HG03045 (cell line): ENCODE data around the gene ME3.

Source experiments
- ATAC-seq: cut with Tn5 transposase; IDR thresholded peaks from one replicate; pipeline ENCODE4 v1.9.1; 2021; ENCODE audit warnings: mild to moderate bottlenecking, moderate library complexity; ENCODE audit not compliant: unreplicated experiment

Gene ME3

DNA sequence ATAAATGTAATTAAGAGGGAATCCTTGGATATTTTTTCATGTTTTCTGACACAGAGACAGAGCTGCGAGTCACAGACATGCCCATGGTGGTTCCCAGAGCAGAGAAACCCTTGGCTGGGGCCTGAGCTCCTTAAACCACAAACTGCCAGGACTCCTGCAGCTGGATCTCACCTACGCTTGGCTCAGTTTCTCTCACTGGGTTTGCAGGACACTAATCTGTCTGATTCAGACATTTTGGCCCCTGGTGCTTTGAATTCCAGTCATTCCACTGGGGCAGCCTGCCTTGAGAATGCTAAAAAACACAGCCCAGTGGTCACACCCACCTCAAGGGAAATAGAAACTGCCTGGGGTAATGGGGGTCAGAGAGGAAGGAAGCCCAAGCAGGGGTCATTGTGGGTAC is 175.1 kb downstream of the ME3 start:
- ATAC-seq, result no peak

DNA sequence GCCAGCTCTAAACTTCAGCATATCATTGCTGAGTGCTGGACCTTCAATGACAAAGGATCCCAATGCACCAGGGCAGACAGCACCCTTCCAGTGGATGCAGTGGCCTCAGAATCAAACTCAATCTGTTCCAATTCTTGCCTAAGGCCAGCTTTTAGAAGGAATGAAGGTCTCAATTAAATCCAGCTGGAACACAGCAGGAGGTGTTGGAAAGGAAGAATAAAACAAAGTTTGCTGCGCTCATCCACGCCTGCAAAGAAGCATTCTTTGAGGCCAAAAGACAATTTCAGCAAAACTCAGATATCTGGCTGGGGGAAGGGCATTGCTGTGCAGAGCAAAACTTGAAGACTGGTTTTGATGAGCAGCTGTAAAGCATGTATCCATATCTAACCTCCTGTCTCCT is 177.1 kb downstream of the ME3 start:
- ATAC-seq, result no peak

GRCh38 chr11:86492370-86493010 is 179.9 kb downstream of the ME3 start:
- no peak for ATAC-seq

DNA sequence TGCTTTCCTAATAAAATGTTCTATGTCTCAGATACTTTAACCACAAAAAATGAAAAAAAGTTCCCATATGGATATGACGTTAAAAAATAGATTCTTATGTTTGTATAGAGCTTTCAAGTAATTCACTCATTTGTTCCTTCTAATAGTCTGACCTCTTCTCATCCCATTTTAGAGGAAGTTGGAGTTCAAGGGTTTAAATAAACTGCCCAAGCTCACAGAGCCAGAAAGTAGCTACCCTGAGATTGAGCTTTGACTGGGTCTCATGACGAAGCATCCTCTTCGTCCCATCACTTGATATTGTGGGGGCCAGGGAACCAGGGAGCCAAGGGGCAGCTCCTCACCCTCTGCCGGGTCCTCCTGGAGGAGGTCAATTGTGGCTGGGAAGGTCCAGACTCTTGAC is 181.4 kb downstream of the ME3 start:
- no peak for ATAC-seq

DNA sequence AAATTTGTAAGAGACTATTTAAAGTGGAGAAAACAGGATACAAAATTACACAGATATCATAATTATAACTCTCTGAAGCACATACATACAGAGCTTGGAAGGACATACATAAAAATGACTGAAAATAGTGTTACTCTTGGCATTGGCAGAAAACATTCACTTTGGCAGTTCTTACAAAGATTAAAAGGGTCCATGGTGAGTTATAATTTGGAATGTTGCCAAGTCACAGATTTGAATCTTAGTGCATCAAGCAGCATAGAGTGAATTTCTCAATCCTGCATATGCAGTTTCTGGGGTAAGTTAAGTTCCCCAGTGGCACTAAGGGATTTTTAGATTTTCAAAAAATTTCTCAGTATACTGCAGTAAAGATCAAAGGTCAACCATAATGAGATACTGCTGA is 181.8 kb downstream of the ME3 start:
- no peak for ATAC-seq

DNA sequence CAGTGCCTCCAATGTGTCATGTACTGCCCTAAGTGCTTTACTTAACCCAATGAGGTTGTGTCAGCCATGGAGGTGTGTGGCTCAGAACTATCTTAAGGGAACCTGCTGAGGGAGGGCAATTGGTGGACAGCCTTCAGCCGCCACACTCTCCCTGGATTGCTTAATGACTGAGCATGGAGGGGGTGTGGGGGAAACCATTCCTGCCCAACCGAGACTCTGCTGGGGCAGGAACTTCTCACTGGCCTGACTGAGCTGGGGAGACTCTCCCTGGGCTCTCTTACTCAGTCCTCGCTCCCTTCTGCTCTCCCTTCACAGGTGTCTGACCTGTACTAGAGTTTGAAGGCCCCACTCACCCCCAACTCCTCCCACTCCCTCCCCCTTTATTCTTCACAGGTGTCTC is 183.0 kb downstream of the ME3 start:
- no peak for ATAC-seq

DNA sequence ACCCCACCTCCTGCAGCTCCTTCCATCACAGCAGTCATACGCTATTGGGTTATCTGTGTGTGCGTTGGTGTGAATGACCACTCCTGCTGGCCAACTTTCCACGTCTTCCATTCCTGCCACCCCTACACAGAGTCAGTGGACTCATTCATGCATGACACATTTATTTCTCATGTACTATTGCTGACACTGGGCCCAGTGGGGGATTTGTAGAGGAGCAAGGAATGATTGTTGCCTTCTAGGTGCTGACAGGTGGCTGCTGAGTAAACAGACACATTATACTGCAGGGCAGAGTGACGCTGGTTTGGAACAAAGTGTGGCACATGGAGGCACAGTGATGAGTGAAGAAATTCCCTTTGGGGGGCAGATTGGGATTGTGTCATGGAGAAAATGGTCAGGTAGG is 183.9 kb downstream of the ME3 start:
- ATAC-seq, result no peak

DNA sequence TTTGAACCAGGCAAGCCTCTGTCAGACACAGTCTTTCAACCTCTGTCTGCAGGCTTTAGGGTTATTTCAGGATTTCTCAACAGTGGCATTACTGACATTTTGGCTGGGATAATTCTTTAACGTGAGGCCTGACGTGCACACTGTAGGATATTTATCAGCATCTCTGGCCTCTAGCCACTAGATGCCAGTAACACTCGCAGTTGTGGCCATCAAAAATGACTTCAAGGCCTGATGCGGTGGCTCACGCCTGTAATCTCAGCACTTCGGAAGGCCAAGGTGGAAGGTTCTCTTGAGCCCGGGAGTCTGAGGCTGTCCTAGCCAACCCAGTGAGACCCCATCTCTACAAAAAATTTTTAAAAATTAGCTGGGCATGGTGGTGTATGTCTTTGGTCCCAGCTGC is 184.7 kb downstream of the ME3 start:
- no peak for ATAC-seq

DNA sequence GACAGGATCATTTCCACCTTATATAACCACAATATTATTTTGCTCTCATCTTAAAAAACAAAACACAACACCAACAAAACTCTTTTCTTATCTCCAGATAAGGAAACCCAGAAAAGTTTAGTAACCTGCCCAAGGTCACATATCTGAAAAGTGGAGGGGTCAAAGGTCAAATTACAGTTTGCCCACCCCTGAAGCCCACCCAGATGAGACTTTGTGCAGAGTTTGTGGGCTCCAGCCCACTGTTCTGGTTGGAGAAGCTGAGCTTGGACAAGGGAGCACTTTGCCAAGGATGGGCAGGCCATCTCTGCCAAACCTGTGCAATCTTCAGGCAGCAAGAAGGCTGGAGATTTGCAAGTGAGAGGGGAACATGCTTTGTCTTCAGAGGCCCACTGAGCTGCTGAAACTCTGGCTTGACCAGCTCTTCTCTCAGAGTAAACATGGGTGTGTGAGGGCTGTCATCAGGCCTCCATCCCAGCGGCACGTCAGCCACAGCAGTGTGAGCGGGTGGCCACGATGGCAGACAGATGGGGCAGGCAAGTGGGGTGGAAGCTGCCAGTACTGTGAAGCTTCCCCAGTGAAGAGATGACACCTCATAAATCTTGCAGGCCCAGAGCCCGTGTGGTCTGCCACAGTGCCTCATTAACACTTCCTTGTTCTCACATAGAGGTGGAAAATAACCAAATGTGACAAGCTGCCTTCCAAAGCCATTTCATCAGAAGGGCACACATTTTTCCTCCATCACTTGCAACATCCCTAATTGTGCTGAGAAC is 186.0 kb downstream of the ME3 start:
- ATAC-seq, result no peak

DNA sequence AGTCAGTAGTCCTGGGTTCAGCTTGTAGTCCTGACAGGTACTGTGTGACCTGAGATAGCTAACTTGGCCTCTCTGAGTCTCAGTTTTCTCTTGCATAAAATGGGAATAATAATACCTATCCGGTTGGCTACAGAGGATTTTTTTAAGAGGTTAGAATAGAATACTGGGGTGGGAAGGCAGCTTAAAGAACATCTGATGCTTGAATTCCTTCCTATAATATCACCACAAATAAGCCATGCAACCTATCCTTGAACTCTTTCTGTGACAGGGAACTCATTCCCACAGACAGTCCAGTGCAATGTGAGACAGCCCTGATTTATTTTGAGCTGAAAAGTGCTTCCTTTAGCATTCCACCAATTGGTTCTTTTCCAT is 187.6 kb downstream of the ME3 start:
- ATAC-seq, result no peak

GRCh38 chr11:86483940-86484794 is 188.2 kb downstream of the ME3 start:
- ATAC-seq, result no peak

DNA sequence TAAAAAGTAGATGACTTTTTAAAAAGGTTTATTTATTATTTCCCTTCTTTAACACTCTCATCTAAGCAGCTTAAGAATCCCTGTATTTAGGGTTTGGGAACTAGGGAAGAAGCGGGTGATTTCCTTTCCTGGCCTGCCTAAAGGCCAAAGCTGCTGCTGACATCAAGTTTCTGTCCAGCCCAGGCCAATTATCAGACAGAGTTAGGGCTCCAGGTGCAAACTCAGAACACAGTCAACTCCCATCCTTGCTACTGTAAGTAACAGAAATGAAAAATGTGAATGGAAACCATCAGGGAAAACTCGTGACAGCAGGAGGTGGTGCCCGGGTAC is 188.8 kb downstream of the ME3 start:
- no peak for ATAC-seq

DNA sequence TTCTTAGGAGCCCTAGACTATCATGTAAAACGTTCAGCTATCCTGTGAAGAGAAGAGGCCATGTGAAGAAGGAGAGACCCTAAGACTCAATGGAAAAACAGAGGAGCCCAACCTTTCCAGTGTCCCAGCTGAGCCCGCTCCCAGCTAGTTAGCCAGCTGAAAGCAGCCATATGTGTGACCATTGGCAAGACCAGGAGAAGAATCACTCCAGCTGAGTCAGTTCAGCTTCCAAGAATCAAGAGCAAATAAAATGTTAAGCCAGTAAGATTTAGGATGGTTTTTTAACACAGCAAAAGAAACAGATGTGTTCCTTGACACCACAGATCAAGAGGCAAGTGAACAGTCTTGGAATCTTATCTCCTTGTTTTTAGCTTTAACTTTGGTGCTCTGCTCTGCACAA is 189.7 kb downstream of the ME3 start:
- no peak for ATAC-seq

GRCh38 chr11:86481399-86481798 is 191.0 kb downstream of the ME3 start:
- ATAC-seq, result no peak

DNA sequence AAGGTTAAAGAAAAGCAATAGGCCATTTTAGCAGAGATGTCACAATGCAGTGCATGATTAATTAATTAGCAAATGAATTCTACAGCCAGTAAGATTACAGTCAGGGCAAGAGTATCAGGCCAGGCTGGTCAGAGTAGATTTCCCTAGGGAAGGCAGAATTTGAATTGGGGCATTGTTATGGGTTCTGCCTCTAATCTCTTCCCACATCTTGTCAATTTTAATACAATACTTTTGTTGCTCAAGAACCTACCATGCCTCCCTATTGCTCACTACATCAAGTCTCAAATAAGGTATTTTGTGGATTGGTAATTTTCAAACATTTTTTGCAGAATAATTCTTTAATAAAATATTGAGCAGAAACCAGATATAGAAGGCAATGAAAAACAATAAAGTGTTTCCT is 194.1 kb downstream of the ME3 start:
- ATAC-seq, result no peak

GRCh38 chr11:86477495-86478155 is 194.8 kb downstream of the ME3 start:
- no peak for ATAC-seq

- no peak for ATAC-seq
These were observed 196.1 kb downstream of the ME3 start for GRCh38 chr11:86476109-86476861.

DNA sequence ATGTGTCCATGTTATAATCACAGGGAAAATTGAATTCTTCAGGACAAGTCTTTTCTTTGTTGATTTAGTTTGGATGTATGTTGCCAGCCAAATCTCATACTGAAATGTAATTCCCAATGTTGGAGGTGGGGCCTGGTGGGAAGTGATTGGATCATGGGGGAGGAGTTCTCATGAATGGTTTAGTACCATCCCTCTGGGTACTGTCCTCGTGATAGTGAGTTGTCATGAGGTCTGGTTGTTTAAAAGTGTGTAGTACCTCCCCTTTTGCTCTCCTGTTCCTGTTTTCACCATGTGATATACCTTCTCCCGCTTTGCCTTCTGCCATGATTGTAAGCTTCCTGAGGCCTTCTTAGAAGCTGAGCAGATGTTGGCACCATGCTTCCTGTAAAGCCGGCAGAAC is 197.4 kb downstream of the ME3 start:
- no peak for ATAC-seq

- no peak for ATAC-seq
These were observed 198.2 kb downstream of the ME3 start for GRCh38 chr11:86473991-86474833.
